22Rv1 (cell line): ENCODE results near the gene NUP35.

Source experiments
- H3K27ac ChIP-seq: fragments of 450-650 bp; 2 replicates; pipeline ENCODE4 v1.5.1; 2017
- ZFX ChIP-seq: fragments of 450-650 bp; IDR thresholded peaks from 2 replicates; pipeline ENCODE4 v1.6.1; 2017; ENCODE audit warnings: antibody characterized with exemption, borderline replicate concordance
- TF ChIP-seq, protein P1 (sequence below): fragments of 450-650 bp; IDR thresholded peaks from 2 replicates; pipeline ENCODE4 v1.5.1; 2017; ENCODE audit warnings: mild to moderate bottlenecking

NUP35 gene

DNA sequence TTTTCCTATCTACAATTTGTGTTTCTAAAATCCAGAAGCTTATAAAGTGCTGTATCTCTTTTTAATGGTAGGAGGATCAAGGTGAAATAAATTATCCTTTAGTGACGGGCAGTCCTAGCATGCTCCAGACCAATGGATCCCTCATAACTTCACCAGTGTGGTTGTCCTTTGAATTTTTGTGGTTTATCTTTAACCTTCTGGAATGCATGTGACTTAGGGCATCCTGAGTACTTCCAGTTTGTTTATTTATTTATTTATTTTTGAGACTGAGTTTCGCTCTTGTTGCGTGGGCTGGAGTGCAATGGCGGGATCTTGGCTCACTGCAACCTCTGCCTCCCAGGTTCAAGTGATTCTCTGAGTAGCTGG, 40.4 kb downstream of the NUP35 start:
- no peak overlapping the region for H3K27ac ChIP-seq
- TF ChIP-seq, protein P1, sequence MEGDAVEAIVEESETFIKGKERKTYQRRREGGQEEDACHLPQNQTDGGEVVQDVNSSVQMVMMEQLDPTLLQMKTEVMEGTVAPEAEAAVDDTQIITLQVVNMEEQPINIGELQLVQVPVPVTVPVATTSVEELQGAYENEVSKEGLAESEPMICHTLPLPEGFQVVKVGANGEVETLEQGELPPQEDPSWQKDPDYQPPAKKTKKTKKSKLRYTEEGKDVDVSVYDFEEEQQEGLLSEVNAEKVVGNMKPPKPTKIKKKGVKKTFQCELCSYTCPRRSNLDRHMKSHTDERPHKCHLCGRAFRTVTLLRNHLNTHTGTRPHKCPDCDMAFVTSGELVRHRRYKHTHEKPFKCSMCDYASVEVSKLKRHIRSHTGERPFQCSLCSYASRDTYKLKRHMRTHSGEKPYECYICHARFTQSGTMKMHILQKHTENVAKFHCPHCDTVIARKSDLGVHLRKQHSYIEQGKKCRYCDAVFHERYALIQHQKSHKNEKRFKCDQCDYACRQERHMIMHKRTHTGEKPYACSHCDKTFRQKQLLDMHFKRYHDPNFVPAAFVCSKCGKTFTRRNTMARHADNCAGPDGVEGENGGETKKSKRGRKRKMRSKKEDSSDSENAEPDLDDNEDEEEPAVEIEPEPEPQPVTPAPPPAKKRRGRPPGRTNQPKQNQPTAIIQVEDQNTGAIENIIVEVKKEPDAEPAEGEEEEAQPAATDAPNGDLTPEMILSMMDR: no peak
- TF ChIP-seq ZFX: no peak

DNA sequence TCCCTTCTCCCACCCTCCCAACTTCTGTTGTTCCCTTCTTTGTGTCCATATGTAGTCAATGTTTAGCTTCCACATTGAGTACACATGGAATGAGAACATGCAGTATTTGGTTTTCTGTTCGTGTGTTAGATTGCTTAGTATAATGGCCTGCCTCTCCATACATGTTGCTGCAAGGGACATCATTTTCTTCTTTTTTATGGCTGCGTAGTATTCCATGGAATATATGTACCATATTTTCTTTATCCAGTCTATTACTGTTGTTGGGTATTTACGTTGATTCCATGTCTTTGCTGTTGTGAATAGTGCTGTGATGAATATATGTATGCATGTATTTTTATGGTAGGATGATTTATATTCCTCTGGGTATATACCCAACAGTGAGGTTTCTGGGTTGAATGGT, 42.0 kb downstream of the NUP35 start:
- H3K27ac ChIP-seq: 0 out of 2 replicates have a peak overlapping the region, but pooled peaks have one; percentile 10
- no peak for TF ChIP-seq ZFX
- TF ChIP-seq, protein P1: no peak

DNA sequence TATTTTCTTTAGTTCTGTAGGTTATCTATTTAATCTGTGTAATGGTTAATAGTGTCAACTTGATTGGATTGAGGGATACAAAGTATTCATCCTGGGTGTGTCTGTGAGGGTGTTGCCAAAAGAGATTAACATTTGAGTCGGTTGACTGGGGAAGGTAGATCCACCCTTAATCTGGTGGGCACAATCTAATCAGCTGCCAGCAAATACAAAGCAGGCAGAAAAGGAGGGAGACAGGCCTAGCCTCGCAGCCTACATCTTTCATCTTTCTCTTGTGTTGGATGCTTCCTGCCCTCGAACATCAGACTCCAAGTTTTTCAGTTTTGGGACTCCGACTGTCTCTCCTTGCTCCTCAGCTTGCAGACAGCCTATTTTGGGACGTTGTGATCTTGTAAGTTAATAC, 42.7 kb downstream of the NUP35 start:
- 0 out of 2 replicates have a peak overlapping the region, but pooled peaks have one; percentile 10 for H3K27ac ChIP-seq

DNA sequence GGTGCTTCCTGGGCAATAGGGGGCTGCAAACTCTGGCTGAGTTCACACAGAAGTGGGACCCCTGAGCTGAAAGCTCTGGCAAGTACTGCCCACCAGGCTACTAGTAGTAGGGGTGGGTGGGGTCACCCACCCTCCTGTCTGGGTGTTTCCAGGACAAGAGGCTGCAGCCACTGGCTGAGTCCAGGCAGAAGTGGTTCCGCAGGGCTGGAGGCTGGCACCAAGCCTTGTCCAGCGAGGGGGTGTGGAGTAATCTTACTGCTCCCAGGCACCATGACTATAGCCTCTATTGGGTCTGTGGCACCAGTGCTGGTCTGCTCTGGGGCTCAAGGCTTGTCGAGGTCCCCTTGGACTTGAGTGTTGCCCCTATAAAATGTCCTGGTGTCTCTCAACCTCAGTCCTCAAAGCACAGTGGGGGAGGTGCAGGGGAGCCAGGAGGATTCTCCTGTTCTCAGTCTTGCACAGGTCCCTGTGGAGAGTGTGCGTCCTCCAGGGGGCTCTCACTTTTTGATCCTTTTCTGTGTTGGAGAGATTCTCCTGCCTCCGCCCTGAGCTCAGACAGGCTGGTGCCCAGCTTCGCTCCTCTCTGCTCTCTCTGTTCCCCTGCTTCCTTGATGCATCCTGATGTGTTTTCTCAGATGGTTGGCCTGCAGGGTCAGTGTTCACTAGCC, 48.1 kb downstream of the NUP35 start:
- no peak overlapping the region for H3K27ac ChIP-seq
- no peak for TF ChIP-seq ZFX
- TF ChIP-seq, protein P1: no peak

DNA sequence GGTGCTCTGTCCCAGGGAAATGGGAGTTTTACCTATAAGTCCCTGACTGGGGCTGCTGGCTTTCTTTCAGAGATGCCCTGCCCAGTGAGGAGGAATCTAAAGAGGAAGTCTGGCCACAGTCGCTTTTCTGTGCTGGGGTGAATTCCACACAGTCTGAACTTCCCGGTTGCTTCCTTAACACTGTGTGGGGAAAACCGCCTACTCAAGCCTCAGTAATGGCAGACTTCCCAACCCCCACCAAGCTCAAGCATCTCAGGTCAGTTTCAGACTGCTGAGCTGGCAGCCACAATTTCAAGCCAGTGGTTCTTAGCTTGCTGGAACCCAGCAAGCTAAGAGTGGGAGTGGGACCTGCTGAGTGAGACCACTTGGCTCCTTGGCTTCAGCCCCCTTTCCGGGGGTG, 54.9 kb downstream of the NUP35 start:
- TF ChIP-seq ZFX: no peak
- TF ChIP-seq, protein P1: no peak
- H3K27ac ChIP-seq: no peak overlapping the region

DNA sequence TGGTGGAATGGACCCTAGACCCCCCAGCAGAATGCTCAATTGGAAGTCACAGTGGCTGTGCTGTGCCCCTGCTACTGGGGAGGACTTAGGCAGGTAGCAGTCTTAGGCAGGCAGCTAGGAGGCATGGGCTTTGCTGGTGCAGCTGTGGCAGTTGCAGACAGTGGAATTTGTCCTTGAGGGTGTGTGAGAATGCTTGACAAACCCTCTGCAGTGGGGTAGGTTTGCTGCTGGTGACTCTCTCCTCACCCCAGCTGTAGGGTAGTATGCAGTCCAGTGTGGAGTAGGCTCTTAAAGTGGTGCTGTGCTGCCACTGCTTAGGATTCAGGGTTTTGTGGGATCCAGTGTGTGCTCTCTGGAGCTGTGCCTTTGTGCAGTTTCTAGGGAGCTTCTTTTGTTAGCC, 61.3 kb downstream of the NUP35 start:
- TF ChIP-seq, protein P1: no peak
- TF ChIP-seq ZFX: no peak
- H3K27ac ChIP-seq: no peak overlapping the region

DNA sequence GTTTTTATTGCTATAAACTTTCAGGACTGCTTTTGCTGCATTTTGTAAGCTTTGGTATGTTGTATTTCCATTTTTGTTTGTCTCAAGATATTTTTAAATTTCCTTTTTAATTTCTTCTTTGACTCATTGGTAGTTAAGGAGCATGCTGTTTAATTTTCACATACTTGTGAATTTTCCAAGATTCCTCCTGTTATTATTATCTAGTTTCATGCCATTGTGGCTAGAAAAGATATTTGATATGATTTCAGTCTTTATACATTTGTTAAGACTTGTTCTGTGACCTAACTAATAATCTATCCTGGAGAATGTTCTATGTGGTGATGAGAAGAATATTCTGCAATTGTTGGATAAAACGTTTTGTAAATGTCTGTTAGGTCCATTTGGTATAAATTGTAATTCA, 62.1 kb downstream of the NUP35 start:
- no peak for TF ChIP-seq ZFX
- TF ChIP-seq, protein P1: no peak
- H3K27ac ChIP-seq: no peak overlapping the region

DNA sequence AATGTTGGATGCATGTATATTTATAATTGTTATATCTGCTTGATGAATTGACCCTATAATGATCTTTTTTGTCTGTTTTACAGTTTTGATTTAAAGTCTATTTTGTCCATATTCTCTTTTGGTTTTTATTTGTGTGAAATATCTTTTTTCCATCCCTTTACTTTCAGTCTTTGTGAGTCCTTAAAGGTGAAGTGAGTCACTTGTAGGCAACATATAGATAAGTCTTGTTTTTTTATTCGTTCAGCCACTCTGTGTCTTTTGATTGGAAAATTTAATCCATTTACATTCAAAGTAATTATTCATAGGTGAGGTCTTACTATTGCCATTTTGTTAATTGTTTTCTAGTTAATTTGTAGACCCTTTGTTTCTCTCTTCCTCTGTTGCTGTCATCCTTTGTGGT, 62.5 kb downstream of the NUP35 start:
- no peak for TF ChIP-seq ZFX
- TF ChIP-seq, protein P1: no peak
- H3K27ac ChIP-seq: no peak overlapping the region
